UCSD-AML1 (cell line): ENCODE measurements around the gene ZNF836.
"Not testable (repeated sequence)": the region's sequence is repeated elsewhere in the genome, so short reads cannot be mapped to it uniquely, and the experiment has no call there.

Experiments used
- DNase-seq: peaks from one replicate; lab custom pipeline; 2025; ENCODE audit not compliant: unreplicated experiment; lab: John Stamatoyannopoulos, UW

ZNF836 gene

GRCh38 chr19:52171321-52172169, at the start of gene ZNF836:
Gene ZNF836 (minus strand): TSS chr19:52171621. CDS start chr19:52168072, 3,549 bp downstream.
- DNase-seq = peak; percentile 74

DNA sequence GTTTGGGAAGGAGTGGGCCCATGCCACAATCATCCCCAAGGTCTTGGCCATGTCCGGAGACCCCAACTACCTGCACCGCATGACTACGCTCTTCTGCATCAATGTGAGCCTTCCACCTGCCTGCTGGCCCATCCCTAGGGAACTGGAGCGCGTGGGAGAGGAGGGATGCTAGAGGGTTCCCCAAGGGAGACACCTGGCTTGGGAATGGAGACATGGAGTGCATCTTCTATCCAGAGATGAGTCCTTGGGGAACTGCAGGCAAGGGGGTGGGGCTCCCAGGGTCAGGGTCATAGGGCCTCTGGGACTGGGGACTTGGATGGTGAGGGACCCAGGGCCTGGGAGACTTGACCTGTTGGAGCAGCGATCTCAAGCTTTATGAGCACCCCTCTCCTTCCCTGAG, 49.6 kb upstream of the ZNF836 start:
- DNase-seq = no peak

- no peak for DNase-seq
Observed at GRCh38 chr19:52219611-52220010, 48.2 kb upstream of the ZNF836 start.

DNA sequence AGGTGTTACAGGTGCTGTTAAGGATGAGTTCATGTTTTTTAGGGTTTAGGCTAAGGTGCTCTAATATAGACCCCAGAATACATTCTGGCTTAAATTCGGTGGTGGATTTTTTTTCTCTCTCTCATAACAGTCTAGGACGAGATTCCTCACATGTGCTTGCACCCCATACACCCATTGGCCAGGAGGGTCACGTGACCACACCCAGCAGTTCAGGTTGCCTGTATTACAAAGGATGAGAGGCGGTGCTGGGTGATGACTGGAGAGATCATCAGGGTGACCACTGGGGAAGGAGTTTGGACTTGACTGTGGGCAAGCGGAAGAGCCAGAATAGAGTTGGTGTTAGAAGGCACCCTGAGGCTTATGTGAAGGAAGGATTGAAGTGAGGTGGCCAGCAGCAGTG, 46.2 kb upstream of the ZNF836 start:
- no peak for DNase-seq

- no peak for DNase-seq
Observed at GRCh38 chr19:52216401-52216800, 45.0 kb upstream of the ZNF836 start.

DNA sequence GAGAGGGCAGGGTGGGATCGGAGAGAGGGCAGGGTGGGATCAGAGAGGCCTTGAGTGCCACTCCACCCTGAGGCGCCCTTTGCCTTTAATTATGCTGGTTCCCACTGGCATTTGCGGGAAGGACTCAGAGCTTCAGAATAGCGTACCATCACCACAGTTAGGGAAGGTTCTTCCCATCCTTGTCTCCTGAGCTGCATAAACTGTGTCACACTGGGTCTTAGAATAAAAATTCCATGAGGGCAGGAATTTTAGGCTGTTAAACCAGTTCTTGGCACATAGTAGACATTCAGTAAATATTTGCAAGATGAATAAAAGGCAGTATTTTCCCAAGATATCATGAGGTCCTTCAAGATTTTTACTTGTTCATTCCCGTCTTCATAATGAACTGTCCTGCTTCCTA, 42.8 kb upstream of the ZNF836 start:
- no peak for DNase-seq

DNA sequence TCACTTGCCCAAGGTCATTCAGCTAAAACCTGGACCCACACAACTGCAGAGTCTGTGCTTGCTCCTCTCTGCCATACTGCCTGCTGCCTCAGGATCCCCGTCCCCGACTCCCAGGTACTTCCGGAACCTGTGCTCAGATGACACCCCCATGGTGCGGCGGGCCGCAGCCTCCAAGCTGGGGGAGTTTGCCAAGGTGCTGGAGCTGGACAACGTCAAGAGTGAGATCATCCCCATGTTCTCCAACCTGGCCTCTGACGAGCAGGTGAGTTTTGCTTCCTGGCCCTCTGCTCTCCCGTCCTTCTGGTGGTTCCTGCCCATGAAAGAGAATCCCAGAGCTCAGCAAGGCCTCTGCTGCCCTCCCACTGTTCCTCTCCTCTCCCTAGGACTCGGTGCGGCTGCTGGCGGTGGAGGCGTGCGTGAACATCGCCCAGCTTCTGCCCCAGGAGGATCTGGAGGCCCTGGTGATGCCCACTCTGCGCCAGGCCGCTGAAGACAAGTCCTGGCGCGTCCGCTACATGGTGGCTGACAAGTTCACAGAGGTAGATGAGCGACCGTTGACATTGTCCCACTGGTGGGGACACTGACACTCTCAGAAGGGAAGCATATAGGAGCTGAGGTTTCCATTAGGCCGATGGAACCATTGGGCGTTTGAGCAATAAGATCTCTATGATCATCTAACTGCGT, 41.3 kb upstream of the ZNF836 start:
- no peak for DNase-seq

DNA sequence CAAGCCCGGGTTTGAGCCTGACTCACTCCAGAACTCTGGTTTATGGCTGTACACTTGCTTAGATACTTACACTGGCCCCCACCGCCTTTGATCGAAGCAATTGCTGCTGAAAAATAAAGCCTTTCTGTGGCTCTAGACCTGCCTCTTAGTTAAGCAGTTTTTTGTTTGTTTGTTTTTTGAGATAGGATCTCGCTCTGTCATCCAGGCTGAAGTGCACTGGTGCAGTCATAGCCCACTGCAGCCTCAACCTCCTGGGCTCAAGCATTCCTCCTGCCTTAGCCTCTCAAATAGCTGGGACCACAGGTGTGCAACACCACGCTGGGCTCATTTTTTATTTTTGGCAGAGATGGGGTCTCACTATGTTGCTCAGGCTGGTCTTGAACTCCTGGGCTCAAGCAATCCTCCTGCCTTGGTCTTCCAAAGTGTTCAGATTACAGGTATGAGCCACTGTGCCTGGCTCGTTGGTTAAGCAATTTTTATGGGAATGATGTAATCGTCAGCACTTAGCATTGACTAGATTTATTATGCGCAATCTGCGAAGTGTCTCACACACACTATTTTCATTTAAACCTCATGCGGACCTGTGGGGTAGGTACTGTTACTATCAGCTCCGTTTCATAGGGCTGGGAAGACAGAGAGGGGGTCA, 40.6 kb upstream of the ZNF836 start:
- no peak for DNase-seq

- no peak for DNase-seq
Observed at GRCh38 chr19:52211203-52211602, 39.8 kb upstream of the ZNF836 start.

DNA sequence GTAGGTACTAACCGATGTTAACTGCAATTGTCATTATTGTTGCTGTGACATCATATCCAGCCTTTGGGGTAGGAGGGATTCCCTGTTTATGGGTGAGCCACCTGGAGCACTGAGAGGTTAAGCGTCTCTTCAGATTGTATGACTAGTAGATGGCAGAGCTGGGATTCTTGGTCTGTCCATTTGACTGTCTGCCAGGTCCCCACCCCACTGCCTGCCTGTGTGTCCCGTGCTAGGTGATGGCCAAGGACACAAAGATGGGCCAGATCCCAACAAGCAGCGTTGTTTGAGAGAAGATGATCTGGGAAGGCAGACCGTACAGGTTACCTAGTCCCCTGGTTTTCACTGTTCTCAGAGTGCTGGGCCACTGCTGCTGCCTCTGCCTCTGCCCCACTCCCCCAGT, 35.1 kb upstream of the ZNF836 start:
- DNase-seq = no peak

DNA sequence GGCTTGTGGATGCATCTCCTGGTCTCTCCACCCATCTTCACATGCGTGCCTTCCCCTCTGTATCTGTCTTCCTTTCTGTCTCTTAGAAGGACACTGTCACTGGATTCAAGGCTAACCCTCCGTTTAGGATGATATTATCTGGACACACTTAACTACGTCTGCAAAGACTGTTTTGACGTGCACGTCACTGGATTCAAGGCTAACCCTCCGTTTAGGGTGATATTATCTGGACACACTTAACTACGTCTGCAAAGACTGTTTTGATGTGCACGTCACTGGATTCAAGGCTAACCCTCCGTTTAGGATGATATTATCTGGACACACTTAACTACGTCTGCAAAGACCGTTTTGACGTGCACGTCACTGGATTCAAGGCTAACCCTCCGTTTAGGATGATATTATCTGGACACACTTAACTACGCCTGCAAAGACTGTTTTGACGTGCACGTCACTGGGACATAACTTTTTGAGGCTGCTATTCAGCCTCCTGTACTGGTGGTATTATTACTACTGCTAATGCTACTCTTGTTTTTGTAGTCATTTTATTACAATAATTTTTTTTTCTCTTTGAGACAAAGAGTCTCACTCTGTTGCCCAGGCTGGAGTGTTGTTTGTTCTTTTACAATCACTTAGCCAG, 29.5 kb upstream of the ZNF836 start:
- DNase-seq = not testable (repeated sequence)

- DNase-seq = no peak
Observed at GRCh38 chr19:52200044-52200443, 28.6 kb upstream of the ZNF836 start.

GRCh38 chr19:52198678-52199077, 27.3 kb upstream of the ZNF836 start:
- DNase-seq = no peak

- DNase-seq = no peak
Observed at GRCh38 chr19:52197964-52198363, 26.5 kb upstream of the ZNF836 start.

- no peak for DNase-seq
Observed at GRCh38 chr19:52196256-52196967, 25.0 kb upstream of the ZNF836 start.

DNA sequence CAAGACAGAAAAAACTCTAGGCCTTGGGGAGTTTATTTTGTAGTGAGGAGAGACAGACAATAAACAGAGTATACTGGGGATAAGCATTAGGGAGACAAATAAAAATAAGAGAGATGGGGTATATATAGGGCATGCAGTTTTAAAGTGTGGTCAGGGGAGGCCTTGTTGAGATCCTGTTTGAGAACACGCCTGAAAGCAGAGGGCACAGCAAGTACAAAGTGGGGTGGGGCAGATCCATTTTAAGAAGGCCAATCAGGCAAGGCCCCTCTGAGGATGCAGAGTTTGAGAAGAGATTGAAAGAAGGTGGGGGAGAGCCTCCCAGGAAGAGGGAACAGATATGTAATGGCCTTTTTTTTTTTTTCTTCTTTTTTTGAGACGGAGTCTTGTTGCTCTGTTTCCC, 20.5 kb upstream of the ZNF836 start:
- DNase-seq = no peak

DNA sequence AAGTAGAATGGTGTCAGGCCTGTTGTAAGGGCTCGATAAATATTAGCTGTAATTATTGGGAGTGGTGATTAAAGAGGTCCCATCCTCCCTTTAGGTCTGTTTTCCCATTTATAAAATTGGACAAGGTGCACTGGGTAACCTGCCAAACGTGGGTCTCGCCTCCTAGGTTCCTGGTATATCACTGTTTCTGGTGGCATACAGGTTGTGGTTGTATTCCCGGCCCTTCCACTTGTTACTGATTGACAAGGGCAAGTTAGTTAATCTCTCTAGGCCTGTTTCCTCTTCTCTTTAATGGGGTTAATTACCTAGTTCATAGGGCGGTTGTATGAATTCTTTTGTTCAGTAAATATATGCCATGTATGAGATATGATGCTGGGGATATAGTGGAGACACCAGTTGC, 20.0 kb upstream of the ZNF836 start:
- DNase-seq = no peak

- DNase-seq = no peak
Observed at GRCh38 chr19:52190487-52191293, 19.3 kb upstream of the ZNF836 start.

DNA sequence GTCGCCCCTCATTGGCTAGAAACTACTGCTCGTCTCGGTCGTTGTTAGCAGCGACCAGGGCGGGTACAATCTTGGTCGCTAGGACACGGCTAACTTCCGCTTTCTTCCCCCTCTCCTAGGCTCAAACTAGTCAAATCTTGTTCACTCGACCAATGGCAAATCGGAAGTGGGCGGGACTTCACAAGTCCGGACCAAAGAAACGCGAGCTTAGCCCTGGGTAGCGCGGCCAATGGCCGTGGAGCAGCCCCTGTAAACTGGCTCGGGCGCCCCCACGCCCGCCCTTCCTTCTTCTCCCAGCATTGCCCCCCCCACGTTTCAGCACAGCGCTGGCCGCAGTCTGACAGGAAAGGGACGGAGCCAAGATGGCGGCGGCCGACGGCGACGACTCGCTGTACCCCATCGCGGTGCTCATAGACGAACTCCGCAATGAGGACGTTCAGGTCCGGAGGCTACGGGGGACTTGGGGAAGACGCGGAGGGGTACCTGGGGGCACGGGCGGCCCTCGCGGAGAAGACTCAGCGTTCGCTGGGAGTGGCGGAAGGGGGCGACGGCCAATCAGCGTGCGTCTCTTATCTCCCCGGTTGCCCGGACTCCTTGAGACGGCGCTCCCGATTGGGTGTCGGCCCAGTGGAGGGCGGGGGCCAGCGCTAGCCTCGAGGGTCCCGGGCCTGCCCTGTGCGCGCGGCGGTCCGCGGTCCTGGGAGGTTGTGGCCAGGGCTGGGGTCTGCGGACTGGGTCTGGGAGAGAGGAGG, 18.5 kb upstream of the ZNF836 start, which contains the start of gene PPP2R1A:
Gene PPP2R1A (plus strand): TSS at position 318 of the 752 bp plus-strand sequence. CDS start 45 bp downstream, at position 363.
- DNase-seq = peak; percentile 100
